T47D (cell line): ENCODE measurements around the gene TRIM33.

Experiments used
- DNase-seq, 2 experiments: peaks; one replicate each; pipeline versions ENCODE4 v3.0.0 to v3.0.0-alpha.2; 2011 to 2012; ENCODE audit warnings: low read depth in 1 of 2, low spot score in 1 of 2
- JUND ChIP-seq: IDR thresholded peaks from 2 replicates; pipeline ENCODE4 v1.6.1; 2012; ENCODE audit warnings: low read depth
- in situ Hi-C: cut with HindIII; loops from 2 replicates; pipeline ENCODE4 v1.10.0; 2016; ENCODE audit warnings: low sequenced_read_pairs, low pct_unique_long_range_greater_than_20kb

Gene TRIM33

GRCh38 chr1:114511032-114511785 lies at the start of gene TRIM33:
Gene TRIM33, minus strand, starts transcription at chr1:114511203. Its CDS starts 127 bp downstream, at chr1:114511076.
- no peak for TF ChIP-seq JUND
- DNase-seq, result peak; percentile 77 to 94
- in situ Hi-C loops, result no loop called here

- DNase-seq, result no peak
- TF ChIP-seq JUND, result no peak
- in situ Hi-C loops, result no loop called here
Observed at GRCh38 chr1:114559356-114559755, 48.4 kb upstream of the TRIM33 start.

GRCh38 chr1:114558544-114558943 lies 47.5 kb upstream of the TRIM33 start:
- no peak for TF ChIP-seq JUND
- in situ Hi-C loops, result no loop called here
- DNase-seq, result peak in 1 of 2 experiments; percentile 12

- in situ Hi-C loops, result no loop called here
- TF ChIP-seq JUND, result no peak
- no peak for DNase-seq
Observed at GRCh38 chr1:114554577-114554976, 43.6 kb upstream of the TRIM33 start.

- DNase-seq, result no peak
- TF ChIP-seq JUND, result no peak
- in situ Hi-C loops, result no loop called here
Observed at GRCh38 chr1:114552106-114552639, 41.2 kb upstream of the TRIM33 start.

- TF ChIP-seq JUND, result no peak
- in situ Hi-C loops, result no loop called here
- no peak for DNase-seq
Observed at GRCh38 chr1:114551400-114551799, 40.4 kb upstream of the TRIM33 start.

- in situ Hi-C loops, result no loop called here
- DNase-seq, result no peak
- TF ChIP-seq JUND, result no peak
Observed at GRCh38 chr1:114550336-114550735, 39.3 kb upstream of the TRIM33 start.

GRCh38 chr1:114549137-114549536 lies 38.1 kb upstream of the TRIM33 start:
- in situ Hi-C loops, result no loop called here
- no peak for DNase-seq
- TF ChIP-seq JUND, result no peak

- in situ Hi-C loops, result no loop called here
- no peak for TF ChIP-seq JUND
- DNase-seq, result no peak
Observed at GRCh38 chr1:114547076-114547475, 36.1 kb upstream of the TRIM33 start.

- TF ChIP-seq JUND, result no peak
- DNase-seq, result no peak
- in situ Hi-C loops, result no loop called here
Observed at GRCh38 chr1:114545796-114546195, 34.8 kb upstream of the TRIM33 start.

GRCh38 chr1:114545315-114545714 lies 34.3 kb upstream of the TRIM33 start:
- in situ Hi-C loops, result no loop called here
- TF ChIP-seq JUND, result no peak
- no peak for DNase-seq

- no peak for TF ChIP-seq JUND
- no peak for DNase-seq
- in situ Hi-C loops, result no loop called here
Observed at GRCh38 chr1:114540821-114541220, 29.8 kb upstream of the TRIM33 start.

GRCh38 chr1:114540272-114540671 lies 29.3 kb upstream of the TRIM33 start:
- no peak for DNase-seq
- TF ChIP-seq JUND, result no peak
- in situ Hi-C loops, result no loop called here

GRCh38 chr1:114536043-114536442 lies 25.0 kb upstream of the TRIM33 start:
- in situ Hi-C loops, result no loop called here

More at GRCh38 chr1:114536043-114536442, 25.0 kb upstream of the TRIM33 start:
- no peak for TF ChIP-seq JUND
- DNase-seq, result no peak
